HEK293 (cell line): Measurements from ENCODE around the gene RPL10A.
A peak's percentile ranks its signal among the peaks of the same experiment; 100 is the strongest.

ENCODE experiments used
- CTCF ChIA-PET: fragments of 350-600 bp; formaldehyde crosslinking; extraction: SDS; loops from one replicate; lab custom pipeline; 2021; ENCODE audit warnings: antibody characterized with exemption; lab: Yijun Ruan, JAX
- POLR2A ChIA-PET: fragments of 300-600 bp; formaldehyde crosslinking; extraction: SDS; loops from one replicate; lab custom pipeline; 2020; ENCODE audit warnings: antibody characterized with exemption, inconsistent platforms; lab: Yijun Ruan, JAX
- H3K27ac ChIP-seq: fragments of 200-500 bp; sonication (Bioruptor generic); 2 replicates; pipeline ENCODE4 v1.5.1; 2014; ENCODE audit warnings: low read depth, low read length, control low read depth, inconsistent platforms; ENCODE audit errors: extremely low read depth
- H3K36me3 ChIP-seq, 2 experiments: fragments of 200-500 bp in 1 of 2; sonication (Bioruptor generic) in 1 of 2; 1 replicate in 1 of 2; 2 replicates in 1 of 2; pipeline ENCODE4 v1.5.1; 2014 to 2017; ENCODE audit warnings: inconsistent platforms in 2 of 2, low read length in 2 of 2; ENCODE audit not compliant: control insufficient read depth in 2 of 2, insufficient read depth in 1 of 2
- H3K4me1 ChIP-seq: fragments of 200-500 bp; sonication (Bioruptor generic); 2 replicates; pipeline ENCODE4 v1.5.1; 2014; ENCODE audit warnings: mild to moderate bottlenecking, low read length, inconsistent platforms; ENCODE audit not compliant: control insufficient read depth, insufficient read depth
- H3K4me3 ChIP-seq: 2 replicates; pipeline ENCODE4 v1.5.1; 2011; ENCODE audit warnings: low read depth, mild to moderate bottlenecking, control low read depth, low read length, moderate library complexity
- H3K9me3 ChIP-seq: fragments of 200-500 bp; sonication (Bioruptor generic); 2 replicates; pipeline ENCODE4 v1.5.1; 2014; ENCODE audit warnings: low read depth, low read length, inconsistent platforms; ENCODE audit not compliant: control insufficient read depth, insufficient read depth
- GLIS1 ChIP-seq: fragments of 450-650 bp; formaldehyde crosslinking; IDR thresholded peaks from 2 replicates; pipeline ENCODE4 v1.5.1; 2016; ENCODE audit warnings: missing biosample characterization, missing genetic modification characterization
- HIC1 ChIP-seq: fragments of 450-650 bp; formaldehyde crosslinking; IDR thresholded peaks from 2 replicates; pipeline ENCODE4 v1.5.1; 2016; ENCODE audit warnings: missing biosample characterization, missing genetic modification characterization
- MYNN ChIP-seq: fragments of 450-650 bp; formaldehyde crosslinking; IDR thresholded peaks from 2 replicates; pipeline ENCODE4 v1.5.1; 2016; ENCODE audit warnings: missing biosample characterization, missing genetic modification characterization, borderline replicate concordance
- OSR2 ChIP-seq: fragments of 450-650 bp; formaldehyde crosslinking; IDR thresholded peaks from 2 replicates; pipeline ENCODE4 v1.5.1; 2016; ENCODE audit warnings: missing biosample characterization, missing genetic modification characterization
- PATZ1 ChIP-seq: fragments of 450-650 bp; formaldehyde crosslinking; IDR thresholded peaks from 2 replicates; pipeline ENCODE4 v1.5.1; 2016; ENCODE audit warnings: missing biosample characterization, missing genetic modification characterization
- PBX3 ChIP-seq: sonication (generic); formaldehyde crosslinking; IDR thresholded peaks from 2 replicates; pipeline ENCODE4 v1.8.1; 2022; ENCODE audit warnings: mild to moderate bottlenecking, moderate library complexity, missing genetic modification reagents
- PRDM2 ChIP-seq: fragments of 450-650 bp; formaldehyde crosslinking; IDR thresholded peaks from 2 replicates; pipeline ENCODE4 v1.5.1; 2016; ENCODE audit warnings: missing biosample characterization, missing genetic modification characterization, borderline replicate concordance
- ZBTB26 ChIP-seq: fragments of 450-650 bp; formaldehyde crosslinking; optimal IDR thresholded peaks from 2 replicates; pipeline ENCODE3; 2016; ENCODE audit warnings: missing biosample characterization, mild to moderate bottlenecking, missing genetic modification characterization
- ZBTB48 ChIP-seq: fragments of 450-650 bp; formaldehyde crosslinking; IDR thresholded peaks from 2 replicates; pipeline ENCODE4 v1.5.1; 2016; ENCODE audit warnings: missing biosample characterization, missing genetic modification characterization
- ZFP69B ChIP-seq: fragments of 450-650 bp; formaldehyde crosslinking; IDR thresholded peaks from 2 replicates; pipeline ENCODE4 v1.5.1; 2016; ENCODE audit warnings: missing biosample characterization, missing genetic modification characterization
- ZNF10 ChIP-seq: fragments of 450-650 bp; formaldehyde crosslinking; IDR thresholded peaks from 2 replicates; pipeline ENCODE4 v1.5.1; 2017; ENCODE audit warnings: missing biosample characterization, missing genetic modification characterization
- ZNF155 ChIP-seq: fragments of 450-650 bp; formaldehyde crosslinking; IDR thresholded peaks from 2 replicates; pipeline ENCODE4 v1.5.1; 2016; ENCODE audit warnings: missing biosample characterization, missing genetic modification characterization
- ZNF335 ChIP-seq: fragments of 450-650 bp; formaldehyde crosslinking; conservative IDR thresholded peaks from 2 replicates; pipeline ENCODE4 v1.5.1; 2016; ENCODE audit warnings: missing biosample characterization, missing genetic modification characterization
- ZNF391 ChIP-seq: fragments of 450-650 bp; formaldehyde crosslinking; IDR thresholded peaks from 2 replicates; pipeline ENCODE4 v1.5.1; 2016; ENCODE audit warnings: low read depth, missing biosample characterization, missing genetic modification characterization, borderline replicate concordance
- ZNF449 ChIP-seq: fragments of 450-650 bp; formaldehyde crosslinking; IDR thresholded peaks from 2 replicates; pipeline ENCODE4 v1.5.1; 2017; ENCODE audit warnings: missing biosample characterization, mild to moderate bottlenecking, missing genetic modification characterization, moderate library complexity
- TF ChIP-seq, protein P1 (sequence below): fragments of 450-650 bp; formaldehyde crosslinking; IDR thresholded peaks from 2 replicates; pipeline ENCODE4 v1.5.1; 2016; ENCODE audit warnings: missing biosample characterization, missing genetic modification characterization
- TF ChIP-seq, protein P2 (sequence below): fragments of 450-650 bp; formaldehyde crosslinking; IDR thresholded peaks from 2 replicates; pipeline ENCODE4 v1.5.1; 2016; ENCODE audit warnings: missing biosample characterization, missing genetic modification characterization

RPL10A gene

DNA sequence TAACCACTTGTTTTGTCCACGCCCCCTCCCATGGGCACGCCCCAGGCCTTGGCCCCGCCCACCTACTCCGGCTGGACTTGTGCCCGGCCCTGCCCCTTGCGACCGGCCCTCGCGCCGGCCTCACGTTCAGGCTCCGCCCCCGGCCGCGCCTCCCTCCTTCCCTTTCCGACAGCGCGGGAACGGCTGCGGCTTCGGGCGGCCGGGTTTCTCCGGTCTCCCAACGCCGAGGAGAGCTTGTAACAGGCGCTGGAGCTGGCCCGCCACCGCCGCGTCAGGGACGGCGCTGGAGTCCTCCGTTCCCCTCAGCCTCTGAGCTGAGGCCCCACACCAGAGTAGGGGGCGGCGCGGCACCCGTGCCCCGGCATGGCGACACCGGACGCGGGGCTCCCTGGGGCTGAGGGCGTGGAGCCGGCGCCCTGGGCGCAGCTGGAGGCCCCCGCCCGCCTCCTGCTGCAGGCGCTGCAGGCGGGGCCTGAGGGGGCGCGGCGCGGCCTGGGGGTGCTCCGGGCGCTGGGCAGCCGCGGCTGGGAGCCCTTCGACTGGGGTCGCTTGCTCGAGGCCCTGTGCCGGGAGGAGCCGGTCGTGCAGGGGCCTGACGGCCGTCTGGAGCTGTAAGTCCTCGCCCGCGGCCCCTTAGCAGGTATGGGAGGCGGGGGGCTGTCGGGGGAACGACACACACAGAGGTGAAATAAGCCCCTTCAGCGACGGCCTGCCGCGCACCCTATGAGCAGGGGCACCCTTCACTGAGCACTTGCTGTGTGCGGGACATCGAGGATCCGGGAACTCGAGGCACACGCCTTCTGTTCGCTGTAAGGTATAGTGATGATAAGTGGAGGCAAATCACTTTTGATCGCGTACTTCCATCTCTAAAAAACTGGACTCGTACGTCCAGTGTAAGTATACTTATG is 15.8 kb upstream of the RPL10A start, which contains the start of gene FANCE:
Gene FANCE (plus strand): TSS at position 156 of the 908 bp plus-strand sequence. CDS start 208 bp downstream, at position 364.
- Histone ChIP-seq H3K4me3 (peak within 1 kb of the TSS; percentile 78), H3K27ac (peak within 1 kb of the TSS; percentile 83), H3K4me1 (peaks cover 23% of the 10 kb centered on the region)
- peak; percentile 36; the same call in 1 of the 2 replicates for TF ChIP-seq ZNF10 (tag by site-specific recombination)
- TF ChIP-seq, protein P1, sequence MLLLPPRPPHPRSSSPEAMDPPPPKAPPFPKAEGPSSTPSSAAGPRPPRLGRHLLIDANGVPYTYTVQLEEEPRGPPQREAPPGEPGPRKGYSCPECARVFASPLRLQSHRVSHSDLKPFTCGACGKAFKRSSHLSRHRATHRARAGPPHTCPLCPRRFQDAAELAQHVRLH: no peak
- peak; percentile 91 for TF ChIP-seq ZNF335
- TF ChIP-seq GLIS1 (tag by site-specific recombination): peak; percentile 64; the same call in 1 of the 2 replicates
- TF ChIP-seq ZNF155 (tag by site-specific recombination): no peak
- TF ChIP-seq PBX3: peak; percentile 96
- no peak for TF ChIP-seq PRDM2 (tag by site-specific recombination)
- TF ChIP-seq MYNN (tag by site-specific recombination): no peak
- TF ChIP-seq ZFP69B (tag by site-specific recombination): peak; percentile 64
- TF ChIP-seq ZBTB48 (tag by site-specific recombination): peak; percentile 49
- TF ChIP-seq, protein P2, sequence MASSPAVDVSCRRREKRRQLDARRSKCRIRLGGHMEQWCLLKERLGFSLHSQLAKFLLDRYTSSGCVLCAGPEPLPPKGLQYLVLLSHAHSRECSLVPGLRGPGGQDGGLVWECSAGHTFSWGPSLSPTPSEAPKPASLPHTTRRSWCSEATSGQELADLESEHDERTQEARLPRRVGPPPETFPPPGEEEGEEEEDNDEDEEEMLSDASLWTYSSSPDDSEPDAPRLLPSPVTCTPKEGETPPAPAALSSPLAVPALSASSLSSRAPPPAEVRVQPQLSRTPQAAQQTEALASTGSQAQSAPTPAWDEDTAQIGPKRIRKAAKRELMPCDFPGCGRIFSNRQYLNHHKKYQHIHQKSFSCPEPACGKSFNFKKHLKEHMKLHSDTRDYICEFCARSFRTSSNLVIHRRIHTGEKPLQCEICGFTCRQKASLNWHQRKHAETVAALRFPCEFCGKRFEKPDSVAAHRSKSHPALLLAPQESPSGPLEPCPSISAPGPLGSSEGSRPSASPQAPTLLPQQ (tag by site-specific recombination): peak; percentile 61; the same call in 1 of the 2 replicates
- TF ChIP-seq ZBTB26 (tag by site-specific recombination): peak; percentile 88
- TF ChIP-seq ZNF449 (tag by site-specific recombination): 0 out of 2 replicates have a peak, but pooled peaks have one; percentile 23
- TF ChIP-seq OSR2: 0 out of 2 replicates have a peak, but pooled peaks have one; percentile 33
- peak; percentile 61; the same call in 1 of the 2 replicates for TF ChIP-seq ZNF391 (tag by site-specific recombination)
- peak; percentile 66 for TF ChIP-seq PATZ1
- peak; percentile 62; the same call in 1 of the 2 replicates for TF ChIP-seq HIC1 (tag by site-specific recombination)

More for the DNA sequence above, 15.8 kb upstream of the RPL10A start, which contains the start of gene FANCE:
- ChIA-PET POLR2A (interaction anchor here (0.6 to 5.8 kb wide), 7 partner anchors 12 to 193 kb away, joined by 3 to 56 read pairs (median 7); partner anchors contain the start of genes PPARD, RPL10A and ZNF76), CTCF (interaction anchor here (0.6 to 10.3 kb wide), 15 partner anchors 14 to 866 kb away, joined by 3 to 149 read pairs (median 5); partner anchors contain the start of genes DEF6, PPARD and RPL10A)
- peaks cover 4 to 19% of the 10 kb centered on the region in 2 experiments; a peak in 2 of 3 replicates for H3K36me3 ChIP-seq
- no peaks in the 10 kb centered on the region for H3K9me3 ChIP-seq
